ENCODE measurements around the gene NPAS3.

Gene NPAS3

GRCh38 chr14:33359288-33359881, 420.7 kb downstream of the NPAS3 start:
- Histone ChIP-seq H4K20me1 (ENCODE audit: insufficient read depth, low read length) (no peaks in the 10 kb centered on the region), H3F3A (ENCODE audit: insufficient read depth, low read length) (no peaks in the 10 kb centered on the region), H2AFZ (ENCODE audit: low read length) (no peak overlapping the region), H3K9me3 (replicated peaks; ENCODE audit: insufficient read depth, low read length) (no peaks in the 10 kb centered on the region), H3K9ac (ENCODE audit: low read length) (no peak overlapping the region), H3K79me2 (ENCODE audit: low read length) (no peaks in the 10 kb centered on the region), H3K27me3 (replicated peaks; ENCODE audit: insufficient read depth, low read length) (no peaks in the 10 kb centered on the region), H3K4me2 (ENCODE audit: low read depth, low read length) (no peak overlapping the region), H3K4me1 (ENCODE audit: low read length) (no peaks in the 10 kb centered on the region), H3K27ac (ENCODE audit: low read length) (no peak overlapping the region), H3K36me3 (replicated peaks; ENCODE audit: insufficient read depth, low read length) (no peaks in the 10 kb centered on the region), H3K9me2 (replicated peaks; ENCODE audit: insufficient read depth, low read length) (no peaks in the 10 kb centered on the region), H3K4me3 (ENCODE audit: low read length) (no peak overlapping the region)
- DNase-seq: no peak
- TF ChIP-seq EZH2phosphoT487 (IDR thresholded peaks at IDR 0.05; ENCODE audit: low read length) (no peak), EZH2 (optimal IDR thresholded peaks at IDR 0.05; ENCODE audit: low read depth, low read length) (no peak)
- TF ChIP-seq, protein P1, sequence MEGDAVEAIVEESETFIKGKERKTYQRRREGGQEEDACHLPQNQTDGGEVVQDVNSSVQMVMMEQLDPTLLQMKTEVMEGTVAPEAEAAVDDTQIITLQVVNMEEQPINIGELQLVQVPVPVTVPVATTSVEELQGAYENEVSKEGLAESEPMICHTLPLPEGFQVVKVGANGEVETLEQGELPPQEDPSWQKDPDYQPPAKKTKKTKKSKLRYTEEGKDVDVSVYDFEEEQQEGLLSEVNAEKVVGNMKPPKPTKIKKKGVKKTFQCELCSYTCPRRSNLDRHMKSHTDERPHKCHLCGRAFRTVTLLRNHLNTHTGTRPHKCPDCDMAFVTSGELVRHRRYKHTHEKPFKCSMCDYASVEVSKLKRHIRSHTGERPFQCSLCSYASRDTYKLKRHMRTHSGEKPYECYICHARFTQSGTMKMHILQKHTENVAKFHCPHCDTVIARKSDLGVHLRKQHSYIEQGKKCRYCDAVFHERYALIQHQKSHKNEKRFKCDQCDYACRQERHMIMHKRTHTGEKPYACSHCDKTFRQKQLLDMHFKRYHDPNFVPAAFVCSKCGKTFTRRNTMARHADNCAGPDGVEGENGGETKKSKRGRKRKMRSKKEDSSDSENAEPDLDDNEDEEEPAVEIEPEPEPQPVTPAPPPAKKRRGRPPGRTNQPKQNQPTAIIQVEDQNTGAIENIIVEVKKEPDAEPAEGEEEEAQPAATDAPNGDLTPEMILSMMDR (IDR thresholded peaks at IDR 0.05; ENCODE audit: low read length): no peak

GRCh38 chr14:33362934-33363333, 424.3 kb downstream of the NPAS3 start:
- no peak overlapping the region for H3K27ac ChIP-seq (ENCODE audit: low read length)
- no peaks in the 10 kb centered on the region for H4K20me1 ChIP-seq (ENCODE audit: insufficient read depth, low read length)
- no peaks in the 10 kb centered on the region for H3K4me1 ChIP-seq (ENCODE audit: low read length)
- H3K4me3 ChIP-seq (ENCODE audit: low read length): no peak overlapping the region
- H3K9me3 ChIP-seq (replicated peaks; ENCODE audit: insufficient read depth, low read length): no peaks in the 10 kb centered on the region
- H3K36me3 ChIP-seq (replicated peaks; ENCODE audit: insufficient read depth, low read length): no peaks in the 10 kb centered on the region
- no peak overlapping the region for H3K4me2 ChIP-seq (ENCODE audit: low read depth, low read length)
- no peak overlapping the region for H2AFZ ChIP-seq (ENCODE audit: low read length)
- no peaks in the 10 kb centered on the region for H3K79me2 ChIP-seq (ENCODE audit: low read length)
- H3F3A ChIP-seq (ENCODE audit: insufficient read depth, low read length): no peaks in the 10 kb centered on the region
- no peak for DNase-seq
- TF ChIP-seq EZH2phosphoT487 (IDR thresholded peaks at IDR 0.05; ENCODE audit: low read length): no peak
- TF ChIP-seq, protein P1 (IDR thresholded peaks at IDR 0.05; ENCODE audit: low read length): no peak
- TF ChIP-seq EZH2 (optimal IDR thresholded peaks at IDR 0.05; ENCODE audit: low read depth, low read length): no peak
- H3K9me2 ChIP-seq (replicated peaks; ENCODE audit: insufficient read depth, low read length): no peaks in the 10 kb centered on the region
- H3K9ac ChIP-seq (ENCODE audit: low read length): no peak overlapping the region
- no peaks in the 10 kb centered on the region for H3K27me3 ChIP-seq (replicated peaks; ENCODE audit: insufficient read depth, low read length)

DNA sequence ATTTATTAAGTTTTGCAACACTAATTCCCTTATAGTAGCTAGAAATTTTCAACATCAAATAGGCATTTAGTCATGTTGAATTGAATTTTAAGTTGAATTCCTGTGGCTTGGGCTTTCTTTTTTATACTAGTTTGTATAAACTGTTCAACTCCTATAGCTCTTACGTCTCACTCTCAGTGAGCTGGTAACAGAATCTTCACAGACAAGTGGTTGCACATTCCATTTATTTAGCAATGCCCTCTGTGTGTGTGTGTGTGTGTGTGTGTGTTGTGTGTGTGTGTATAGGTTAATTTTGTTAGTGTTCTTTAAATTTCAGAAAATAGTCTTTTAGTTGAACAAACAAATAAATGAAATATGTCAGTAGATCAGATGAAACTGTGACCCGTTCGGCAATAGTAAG, 425.0 kb downstream of the NPAS3 start:
- Histone ChIP-seq H3K9ac (ENCODE audit: low read length) (no peak overlapping the region), H3K27ac (ENCODE audit: low read length) (no peak overlapping the region), H3K4me1 (ENCODE audit: low read length) (no peaks in the 10 kb centered on the region), H2AFZ (ENCODE audit: low read length) (no peak overlapping the region), H3K4me2 (ENCODE audit: low read depth, low read length) (no peak overlapping the region), H3K9me3 (replicated peaks; ENCODE audit: insufficient read depth, low read length) (no peaks in the 10 kb centered on the region), H3K27me3 (replicated peaks; ENCODE audit: insufficient read depth, low read length) (no peaks in the 10 kb centered on the region), H3K4me3 (ENCODE audit: low read length) (no peak overlapping the region), H4K20me1 (ENCODE audit: insufficient read depth, low read length) (no peaks in the 10 kb centered on the region), H3K36me3 (replicated peaks; ENCODE audit: insufficient read depth, low read length) (no peaks in the 10 kb centered on the region), H3K79me2 (ENCODE audit: low read length) (no peaks in the 10 kb centered on the region), H3F3A (ENCODE audit: insufficient read depth, low read length) (no peaks in the 10 kb centered on the region), H3K9me2 (replicated peaks; ENCODE audit: insufficient read depth, low read length) (no peaks in the 10 kb centered on the region)
- TF ChIP-seq, protein P1 (IDR thresholded peaks at IDR 0.05; ENCODE audit: low read length): no peak
- TF ChIP-seq EZH2phosphoT487 (IDR thresholded peaks at IDR 0.05; ENCODE audit: low read length) (no peak), EZH2 (optimal IDR thresholded peaks at IDR 0.05; ENCODE audit: low read depth, low read length) (no peak)
- DNase-seq: no peak
